ENCODE measurements around the gene MAP3K13. TPM values are rescaled to one million over a fixed set of nuclear protein-coding genes. Genes with fewer than 3 reads are reported as not detected.

Gene MAP3K13
- total RNA-seq, 2 donors from 2014 or later = 20.4 to 21.1 TPM

GRCh38 chr3:185316740-185317412 is 46.1 kb upstream of the MAP3K13 start:
- no peaks in the 10 kb centered on the region for H3K36me3 Mint-ChIP-seq (ENCODE audit: low read depth)
- no peak overlapping the region for H3K4me3 Mint-ChIP-seq
- Histone ChIP-seq H3K27ac (ENCODE audit: low read depth, low read length) (no peak overlapping the region), H3K4me3 (ENCODE audit: low read length) (no peak overlapping the region), H3K9ac (ENCODE audit: extremely low read depth, low read length, poor library complexity, severe bottlenecking) (no peak overlapping the region), H3K9me3 (ENCODE audit: control insufficient read depth, low read length) (no peaks in the 10 kb centered on the region), H3K36me3 (ENCODE audit: control insufficient read depth, insufficient read depth, low read length) (no peaks in the 10 kb centered on the region), H3K4me1 (ENCODE audit: control insufficient read depth, insufficient read depth, low read length) (peaks cover 3% of the 10 kb centered on the region), H3K27me3 (ENCODE audit: control insufficient read depth, insufficient read depth, low read length, poor library complexity, severe bottlenecking) (no peaks in the 10 kb centered on the region)
- no peak for TF ChIP-seq CTCF (conservative IDR thresholded peaks at IDR 0.05)
- no peak for DNase-seq
- 92 to 100% methylated on average over 1 to 6 of the region's 6 CpGs for WGBS, 2 experiments (ENCODE audit: insufficient coverage in 1 of 2, insufficient read length in 1 of 2)
- H3K4me1 Mint-ChIP-seq = peaks cover 4% of the 10 kb centered on the region
- H3K9me3 Mint-ChIP-seq = no peaks in the 10 kb centered on the region
- H3K27ac Mint-ChIP-seq = no peak overlapping the region
- H3K27me3 Mint-ChIP-seq (ENCODE audit: insufficient read depth) = no peaks in the 10 kb centered on the region

- 100% methylated on average over 1 of the region's 3 CpGs; no CpG with 5 or more reads in 1 of the 2 experiments for WGBS, 2 experiments (ENCODE audit: insufficient coverage in 1 of 2, insufficient read length in 1 of 2)
- Histone ChIP-seq H3K36me3 (ENCODE audit: control insufficient read depth, insufficient read depth, low read length) (no peaks in the 10 kb centered on the region), H3K9ac (ENCODE audit: extremely low read depth, low read length, poor library complexity, severe bottlenecking) (no peak overlapping the region), H3K27me3 (ENCODE audit: control insufficient read depth, insufficient read depth, low read length, poor library complexity, severe bottlenecking) (no peaks in the 10 kb centered on the region), H3K4me1 (ENCODE audit: control insufficient read depth, insufficient read depth, low read length) (peaks cover 3% of the 10 kb centered on the region), H3K4me3 (ENCODE audit: low read length) (no peak overlapping the region), H3K27ac (ENCODE audit: low read depth, low read length) (no peak overlapping the region), H3K9me3 (ENCODE audit: control insufficient read depth, low read length) (no peaks in the 10 kb centered on the region)
- Mint-ChIP-seq H3K9me3 (no peaks in the 10 kb centered on the region), H3K27me3 (ENCODE audit: insufficient read depth) (no peaks in the 10 kb centered on the region), H3K27ac (no peak overlapping the region), H3K4me3 (no peak overlapping the region), H3K4me1 (peaks cover 4% of the 10 kb centered on the region), H3K36me3 (ENCODE audit: low read depth) (no peaks in the 10 kb centered on the region)
- TF ChIP-seq CTCF (conservative IDR thresholded peaks at IDR 0.05) = no peak
- DNase-seq = no peak
Measured at GRCh38 chr3:185317674-185318073, 45.3 kb upstream of the MAP3K13 start.

- H3K27ac Mint-ChIP-seq = no peak overlapping the region
- TF ChIP-seq CTCF (conservative IDR thresholded peaks at IDR 0.05) = no peak
Measured at GRCh38 chr3:185318141-185318540, 44.8 kb upstream of the MAP3K13 start.

More at GRCh38 chr3:185318141-185318540, 44.8 kb upstream of the MAP3K13 start:
- 75 to 80% methylated on average over 1 of the region's 1 CpG for WGBS, 2 experiments (ENCODE audit: insufficient coverage in 1 of 2, insufficient read length in 1 of 2)
- H3K4me3 ChIP-seq (ENCODE audit: low read length) = no peak overlapping the region
- H3K36me3 ChIP-seq (ENCODE audit: control insufficient read depth, insufficient read depth, low read length) = no peaks in the 10 kb centered on the region
- no peaks in the 10 kb centered on the region for H3K27me3 ChIP-seq (ENCODE audit: control insufficient read depth, insufficient read depth, low read length, poor library complexity, severe bottlenecking)
- no peak overlapping the region for H3K27ac ChIP-seq (ENCODE audit: low read depth, low read length)
- Mint-ChIP-seq H3K4me3 (no peak overlapping the region), H3K9me3 (no peaks in the 10 kb centered on the region), H3K27me3 (ENCODE audit: insufficient read depth) (no peaks in the 10 kb centered on the region), H3K4me1 (peaks cover 4% of the 10 kb centered on the region), H3K36me3 (ENCODE audit: low read depth) (no peaks in the 10 kb centered on the region)
- no peaks in the 10 kb centered on the region for H3K9me3 ChIP-seq (ENCODE audit: control insufficient read depth, low read length)
- no peak overlapping the region for H3K9ac ChIP-seq (ENCODE audit: extremely low read depth, low read length, poor library complexity, severe bottlenecking)
- no peak for DNase-seq
- H3K4me1 ChIP-seq (ENCODE audit: control insufficient read depth, insufficient read depth, low read length) = peaks cover 3% of the 10 kb centered on the region
